HepG2 (cell line): Measurements from ENCODE around the gene MS4A18. TPM values are rescaled to one million over a fixed set of nuclear protein-coding genes. Genes with fewer than 3 reads are reported as not detected.

Experiments
- ATAC-seq: fragments of 200-7000 bp; cut with Tn5 transposase; 3 replicates; pipeline ENCODE4 v1.9.1; 2020; ENCODE audit warnings: mild to moderate bottlenecking, moderate library complexity
- BruUV-seq: library from RNA; stranded (reverse); fragments of 400-500 nt; replicated peaks from 2 replicates; lab custom pipeline; 2021; lab: Mats Ljungman, UMichigan
- CTCF ChIA-PET: fragments of 300-600 bp; formaldehyde crosslinking; extraction: SDS; loops from one replicate; lab custom pipeline; 2021; ENCODE audit warnings: low total read pairs, inconsistent platforms, low intra/inter-chr PET ratio; lab: Yijun Ruan, JAX
- POLR2A ChIA-PET: fragments of 350-600 bp; sonication (Branson Sonifier 250); formaldehyde crosslinking; loops from one replicate; lab custom pipeline; 2020; ENCODE audit warnings: antibody characterized with exemption, inconsistent platforms; lab: Yijun Ruan, JAX
- DNase-seq: peaks from one replicate; pipeline ENCODE4 v3.0.0-alpha.2; 2015; ENCODE audit warnings: low spot score
- FAIRE-seq: peaks from 3 replicates; lab custom pipeline; 2011; peaks lifted over from hg19 to GRCh38; lab: Jason Lieb, UNC
- H2AFZ ChIP-seq: one replicate; pipeline ENCODE4 v1.6.1; 2011; ENCODE audit warnings: low read length, inconsistent platforms
- H3K27ac ChIP-seq: fragments of 300-600 bp; 3 replicates; pipeline ENCODE4 v1.8.0; 2011; ENCODE audit warnings: mixed run types, mild to moderate bottlenecking, mixed read lengths, low read length, inconsistent platforms; ENCODE audit not compliant: insufficient read depth; ENCODE audit errors: extremely low read length
- H3K27me3 ChIP-seq, 2 experiments: fragments of 200-600 bp in 1 of 2; 2 replicates in 1 of 2; 3 replicates in 1 of 2; pipeline versions ENCODE4 v1.6.0 to v1.8.0; 2011; ENCODE audit warnings: low read length in 2 of 2, mild to moderate bottlenecking in 2 of 2, moderate library complexity in 2 of 2, inconsistent platforms in 1 of 2; ENCODE audit not compliant: insufficient read depth in 2 of 2, control insufficient read depth in 1 of 2
- H3K36me3 ChIP-seq, 2 experiments: fragments of 200-600 bp in 1 of 2; replicated peaks in 1 of 2; 2 replicates in 1 of 2; 3 replicates in 1 of 2; pipeline versions ENCODE4 v1.5.1 to v1.8.0; 2011; ENCODE audit warnings: low read length in 2 of 2, inconsistent platforms in 1 of 2; ENCODE audit not compliant: insufficient read depth in 2 of 2, control insufficient read depth in 1 of 2
- H3K4me1 ChIP-seq: 2 replicates; pipeline ENCODE4 v1.5.1; 2012; ENCODE audit warnings: low read length, inconsistent platforms; ENCODE audit not compliant: insufficient read depth
- H3K4me2 ChIP-seq: 2 replicates; pipeline ENCODE4 v1.6.0; 2011; ENCODE audit warnings: low read depth, low read length, inconsistent platforms
- H3K4me3 ChIP-seq, 3 experiments: fragments of 200-600 bp in 1 of 3; sonication (generic), shearing (Covaris generic) in 1 of 3; replicated peaks in 1 of 3; 2 replicates each; pipeline ENCODE4 v1.5.1; 2011 to 2016; ENCODE audit warnings: low read length in 3 of 3, inconsistent platforms in 2 of 3, low read depth in 2 of 3, mild to moderate bottlenecking in 2 of 3, control low read depth in 1 of 3, mixed read lengths in 1 of 3; ENCODE audit not compliant: insufficient read depth in 1 of 3
- H3K79me2 ChIP-seq: one replicate; pipeline ENCODE4 v1.6.1; 2011; ENCODE audit warnings: low read length, inconsistent platforms; ENCODE audit not compliant: insufficient read depth
- H3K9ac ChIP-seq: 2 replicates; pipeline ENCODE4 v1.6.0; 2011; ENCODE audit warnings: mild to moderate bottlenecking, low read depth, low read length, inconsistent platforms; ENCODE audit not compliant: insufficient read depth
- H3K9me3 ChIP-seq: 2 replicates; pipeline ENCODE4 v1.5.1; 2012; ENCODE audit warnings: mild to moderate bottlenecking, low read length
- H4K20me1 ChIP-seq: 2 replicates; pipeline ENCODE4 v1.6.0; 2011; ENCODE audit warnings: inconsistent platforms, mild to moderate bottlenecking, low read length, moderate library complexity; ENCODE audit not compliant: insufficient read depth
- BCL3 ChIP-seq: sonication (generic); formaldehyde crosslinking; IDR thresholded peaks from 2 replicates; pipeline ENCODE4 v1.5.1; 2020; ENCODE audit warnings: mild to moderate bottlenecking, missing genetic modification reagents, moderate library complexity
- BORCS8-MEF2B ChIP-seq: sonication (generic); formaldehyde crosslinking; IDR thresholded peaks from 2 replicates; pipeline ENCODE4 v1.8.0; 2022; ENCODE audit warnings: mild to moderate bottlenecking, missing genetic modification reagents
- CBFB ChIP-seq: sonication (generic); formaldehyde crosslinking; IDR thresholded peaks from 2 replicates; pipeline ENCODE4 v1.4.0; 2020; ENCODE audit warnings: missing genetic modification reagents
- FOXP1 ChIP-seq, 2 experiments: fragments of 450-650 bp in 1 of 2; IDR thresholded peaks; 2 replicates each; pipeline ENCODE4 v1.6.1; 2017 to 2018; ENCODE audit warnings: antibody characterized with exemption in 1 of 2
- GFI1 ChIP-seq: sonication (generic); formaldehyde crosslinking; IDR thresholded peaks from 2 replicates; pipeline ENCODE4 v1.5.0; 2020; ENCODE audit warnings: missing genetic modification reagents, mild to moderate bottlenecking, borderline replicate concordance
- HHEX ChIP-seq: IDR thresholded peaks from 2 replicates; pipeline ENCODE4 v1.6.1; 2016; ENCODE audit warnings: control low read depth
- HIVEP1 ChIP-seq: sonication (generic); formaldehyde crosslinking; IDR thresholded peaks from 2 replicates; pipeline ENCODE4 v1.4.0; 2020; ENCODE audit warnings: mild to moderate bottlenecking, missing genetic modification reagents
- HNF4A ChIP-seq: sonication (generic); formaldehyde crosslinking; IDR thresholded peaks from 2 replicates; pipeline ENCODE4 v1.4.0; 2020; ENCODE audit warnings: missing genetic modification reagents
- HNRNPK ChIP-seq: fragments of 200-400 bp; formaldehyde crosslinking; IDR thresholded peaks from 2 replicates; pipeline ENCODE4 v1.6.1; 2018; ENCODE audit warnings: low read length, low read depth, moderate library complexity, mild to moderate bottlenecking; ENCODE audit not compliant: poor library complexity, severe bottlenecking
- KLF9 ChIP-seq: IDR thresholded peaks from 2 replicates; pipeline ENCODE4 v1.6.1; 2016; ENCODE audit warnings: low read depth
- PLSCR1 ChIP-seq: sonication (generic); formaldehyde crosslinking; IDR thresholded peaks from 2 replicates; pipeline ENCODE4 v1.5.0; 2020; ENCODE audit warnings: missing genetic modification reagents, mild to moderate bottlenecking, borderline replicate concordance
- TARDBP ChIP-seq: sonication (generic); formaldehyde crosslinking; IDR thresholded peaks from 2 replicates; pipeline ENCODE4 v1.8.0; 2022; ENCODE audit warnings: mild to moderate bottlenecking, missing genetic modification reagents
- ZNF20 ChIP-seq: sonication (generic); formaldehyde crosslinking; IDR thresholded peaks from 2 replicates; pipeline ENCODE4 v1.4.0; 2020; ENCODE audit warnings: mild to moderate bottlenecking, moderate library complexity, missing genetic modification reagents
- ZNF292 ChIP-seq: sonication (generic); formaldehyde crosslinking; IDR thresholded peaks from 2 replicates; pipeline ENCODE4 v1.8.1; 2022; ENCODE audit warnings: mild to moderate bottlenecking, low read depth, missing genetic modification reagents, borderline replicate concordance
- ZNF512B ChIP-seq: sonication (generic); formaldehyde crosslinking; IDR thresholded peaks from 2 replicates; pipeline ENCODE4 v1.5.1; 2020; ENCODE audit warnings: missing genetic modification reagents, mild to moderate bottlenecking, borderline replicate concordance
- WGBS: methylation state at CpG from one replicate; pipeline ENCODE4 v1.1.6; 2017; ENCODE audit warnings: low lambda C conversion rate; 5-methylcytosine and 5-hydroxymethylcytosine counted together
- in situ Hi-C: cut with HindIII; loops from 2 replicates; pipeline ENCODE4 v1.10.0; 2017; ENCODE audit warnings: low pct_unique_long_range_greater_than_20kb; ENCODE audit not compliant: extremely low pct_ligation_motif_present
- intact Hi-C: fragments of 100-400 bp; cut with micrococcal nuclease; formaldehyde crosslinking; loops from one replicate; pipeline ENCODE4 v1.10.0; 2022; ENCODE audit not compliant: unreplicated experiment
- polyA plus RNA-seq, 8 experiments: library from polyadenylated mRNA; depleted of rRNA in 3 of 8; stranded (reverse) in 7 of 8; unstranded in 1 of 8; fragments of >200 nt; fragmentation: Illumina TruSeq in 4 of 8; extraction: Trizol in 4 of 8; gene quantifications; 2 replicates each; pipeline versions ENCODE4 v1.2.1 to v1.2.3, GENCODE V29; 2011 to 2016; ENCODE audit warnings: low read depth in 4 of 8, missing spikeins in 1 of 8, mixed read lengths in 1 of 8; ENCODE audit not compliant: insufficient read depth in 1 of 8
- total RNA-seq, 5 experiments: library from RNA; depleted of rRNA; stranded (reverse); fragments of >200 nt; fragmentation: Illumina TruSeq; extraction: Trizol; gene quantifications; 2 replicates each; pipeline ENCODE4 v1.2.3, GENCODE V29; 2016; ENCODE audit warnings: low read depth in 1 of 5

Gene MS4A18
- total and polyA plus RNA-seq, 2 of the 13 experiments (the other 11 are each of a cell fraction or from before 2014, with no cell fraction given) = not detected

- Histone ChIP-seq H3K9ac (no peak overlapping the region), H3K4me1 (no peaks in the 10 kb centered on the region), H2AFZ (no peak overlapping the region)
- no peak for ATAC-seq
- TF ChIP-seq ZNF512B (CRISPR knock-in tag) (no peak), ZNF20 (CRISPR knock-in tag) (no peak), TARDBP (CRISPR knock-in tag) (no peak), FOXP1 (IDR thresholded peaks at IDR 0.05) (no peak), FOXP1 (CRISPR knock-in tag; IDR thresholded peaks at IDR 0.05) (no peak), PLSCR1 (no peak), BORCS8-MEF2B (CRISPR knock-in tag) (no peak), HIVEP1 (CRISPR knock-in tag) (no peak), HNRNPK (no peak), CBFB (no peak), HNF4A (CRISPR knock-in tag) (no peak), BCL3 (CRISPR knock-in tag) (no peak), ZNF292 (CRISPR knock-in tag) (no peak), KLF9 (no peak), GFI1 (CRISPR knock-in tag) (no peak), HHEX (CRISPR knock-in tag) (no peak)
- TF ChIP-seq, all 625 proteins: peak for 0
- ChIA-PET CTCF (interaction anchor here (1.2 to 1.4 kb wide), 2 partner anchors 112 to 125 kb away, joined by 3 to 7 read pairs; no protein-coding TSS in a partner anchor), POLR2A (no interaction called here)
- H3K4me2 ChIP-seq = no peak overlapping the region
- intact Hi-C loops = loop anchor here (5.0 kb wide), 1 partner anchor 113 kb away; no protein-coding TSS in a partner anchor
- BruUV-seq = no TSS peak
- WGBS = 60% methylated on average over 8 of the region's 13 CpGs
- no peaks in the 10 kb centered on the region for H3K36me3 ChIP-seq
- FAIRE-seq (no peak), DNase-seq (no peak)
- H3K79me2 ChIP-seq = no peaks in the 10 kb centered on the region
- no peak overlapping the region for H3K4me3 ChIP-seq
- no peaks in the 10 kb centered on the region for H3K9me3 ChIP-seq
- in situ Hi-C loops = no loop called here
- no peaks in the 10 kb centered on the region for H4K20me1 ChIP-seq
- H3K27me3 ChIP-seq = peaks cover 0 to 28% of the 10 kb centered on the region in 2 experiments; a peak in 1 of 5 replicates
- no peak overlapping the region for H3K27ac ChIP-seq
Observed at GRCh38 chr11:60774726-60775125, 50.2 kb downstream of the MS4A18 start.
